Activated CD8-positive, alpha-beta T cell treated with anti-CD3 and anti-CD28 coated beads for 36 hours (primary cell): ENCODE data around the gene TM6SF1. TPM values are rescaled to one million over a fixed set of nuclear protein-coding genes. Genes with fewer than 3 reads are reported as not detected.

Experiments
- ATAC-seq: fragments of 200-7000 bp; cut with Tn5 transposase; one replicate; pipeline ENCODE4 v1.10.0; 2021; ENCODE audit warnings: mild to moderate bottlenecking, moderate library complexity
- CTCF ChIA-PET: fragments of 350-600 bp; sonication (Branson Sonifier 250); formaldehyde crosslinking; loops from one replicate; lab custom pipeline; 2021; ENCODE audit warnings: antibody characterized with exemption; lab: Charles Lee
- POLR2A ChIA-PET: fragments of 350-600 bp; sonication (Branson Sonifier 250); formaldehyde crosslinking; loops from one replicate; lab custom pipeline; 2021; ENCODE audit warnings: antibody characterized with exemption; lab: Charles Lee
- DNase-seq: peaks from one replicate; pipeline ENCODE4 v3.0.0-alpha.2; 2020
- H3K27ac Mint-ChIP-seq: one replicate; pipeline ENCODE4 v1.8.0; 2021; ENCODE audit warnings: mild to moderate bottlenecking, mixed read lengths
- H3K27me3 Mint-ChIP-seq: one replicate; pipeline ENCODE4 v1.8.0; 2021; ENCODE audit warnings: mixed read lengths
- H3K36me3 Mint-ChIP-seq: one replicate; pipeline ENCODE4 v1.8.0; 2021; ENCODE audit warnings: low read depth, mixed read lengths
- H3K4me1 Mint-ChIP-seq: one replicate; pipeline ENCODE4 v1.8.0; 2021; ENCODE audit warnings: low read depth, mixed read lengths
- H3K4me3 Mint-ChIP-seq: one replicate; pipeline ENCODE4 v1.8.0; 2021; ENCODE audit warnings: mild to moderate bottlenecking, moderate library complexity, mixed read lengths
- H3K9me3 Mint-ChIP-seq: one replicate; pipeline ENCODE4 v1.8.0; 2021; ENCODE audit warnings: mixed read lengths
- CTCF ChIP-seq: fragments of 200-600 bp; IDR thresholded peaks from one replicate; pipeline ENCODE4 v1.8.0; 2022; ENCODE audit warnings: antibody characterized with exemption, mild to moderate bottlenecking
- intact Hi-C: fragments of 100-400 bp; cut with micrococcal nuclease; formaldehyde crosslinking; loops from one replicate; pipeline ENCODE4 v1.10.0; 2022
- total RNA-seq, 2 experiments: library from RNA; stranded (reverse); gene quantifications; one replicate each; pipeline ENCODE4 v1.2.3, GENCODE V29; 2021

TM6SF1 gene
- total RNA-seq, 2 experiments from 2014 or later = 5.6 TPM

GRCh38 chr15:83104141-83104540, 3.3 kb upstream of the TM6SF1 start:
- no peaks in the 10 kb centered on the region for H3K36me3 Mint-ChIP-seq
- H3K4me1 Mint-ChIP-seq = peaks cover 17% of the 10 kb centered on the region
- ATAC-seq (no peak), DNase-seq (no peak)
- CTCF ChIA-PET = no interaction called here
- intact Hi-C loops = no loop called here
- no peak overlapping the region for H3K4me3 Mint-ChIP-seq
- no peak for TF ChIP-seq CTCF
- POLR2A ChIA-PET = no interaction called here
- no peaks in the 10 kb centered on the region for H3K9me3 Mint-ChIP-seq
- peaks cover 44% of the 10 kb centered on the region for H3K27me3 Mint-ChIP-seq
- no peak overlapping the region for H3K27ac Mint-ChIP-seq

DNA sequence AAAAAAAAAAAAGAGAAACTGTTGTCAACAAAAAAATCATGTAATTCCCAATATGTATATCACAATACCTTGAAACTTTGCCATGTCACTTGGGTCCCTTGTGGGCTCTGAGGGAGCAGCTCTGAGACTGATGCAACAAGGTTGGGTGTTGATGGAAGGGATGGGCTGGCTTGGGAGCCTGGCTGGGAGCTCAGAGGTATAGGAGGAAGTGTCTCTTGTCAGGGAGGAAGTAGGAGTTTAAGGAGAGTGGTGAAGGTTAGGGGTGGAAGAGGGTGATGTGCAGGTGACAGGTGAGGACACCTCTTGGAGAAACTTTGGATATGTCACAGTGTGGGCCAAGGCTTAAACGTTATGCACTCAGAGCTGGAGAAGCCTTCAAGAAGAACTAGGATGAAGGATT, 2.0 kb upstream of the TM6SF1 start:
- POLR2A ChIA-PET = interaction anchor here (0.6 kb wide), 1 partner anchor 54 kb away, joined by 3 read pairs; no protein-coding TSS in a partner anchor
- Mint-ChIP-seq H3K27me3 (peaks cover 52% of the 10 kb centered on the region), H3K9me3 (no peaks in the 10 kb centered on the region), H3K4me1 (peaks cover 17% of the 10 kb centered on the region), H3K36me3 (no peaks in the 10 kb centered on the region), H3K4me3 (no peak overlapping the region), H3K27ac (no peak overlapping the region)
- intact Hi-C loops = no loop called here
- ATAC-seq (no peak), DNase-seq (no peak)
- CTCF ChIA-PET = no interaction called here
- no peak for TF ChIP-seq CTCF

- DNase-seq (no peak), ATAC-seq (no peak)
- Mint-ChIP-seq H3K36me3 (no peaks in the 10 kb centered on the region), H3K4me1 (peaks cover 17% of the 10 kb centered on the region), H3K9me3 (no peaks in the 10 kb centered on the region), H3K4me3 (peak overlapping the region; percentile 81), H3K27me3 (peaks cover 48% of the 10 kb centered on the region), H3K27ac (peak overlapping the region; percentile 68)
- no peak for TF ChIP-seq CTCF
- intact Hi-C loops = no loop called here
- CTCF ChIA-PET = interaction anchor here (1.5 to 2.0 kb wide), 2 partner anchors 97 to 139 kb away, joined by 3 to 7 read pairs; partner anchors contain the start of gene C15orf40
- POLR2A ChIA-PET = interaction anchor here (0.8 to 1.3 kb wide), 3 partner anchors 41 to 94 kb away, joined by 3 to 5 read pairs (median 3); partner anchors contain the start of gene BTBD1
Observed at GRCh38 chr15:83107841-83108181, 366 bp downstream of the TM6SF1 start.

DNA sequence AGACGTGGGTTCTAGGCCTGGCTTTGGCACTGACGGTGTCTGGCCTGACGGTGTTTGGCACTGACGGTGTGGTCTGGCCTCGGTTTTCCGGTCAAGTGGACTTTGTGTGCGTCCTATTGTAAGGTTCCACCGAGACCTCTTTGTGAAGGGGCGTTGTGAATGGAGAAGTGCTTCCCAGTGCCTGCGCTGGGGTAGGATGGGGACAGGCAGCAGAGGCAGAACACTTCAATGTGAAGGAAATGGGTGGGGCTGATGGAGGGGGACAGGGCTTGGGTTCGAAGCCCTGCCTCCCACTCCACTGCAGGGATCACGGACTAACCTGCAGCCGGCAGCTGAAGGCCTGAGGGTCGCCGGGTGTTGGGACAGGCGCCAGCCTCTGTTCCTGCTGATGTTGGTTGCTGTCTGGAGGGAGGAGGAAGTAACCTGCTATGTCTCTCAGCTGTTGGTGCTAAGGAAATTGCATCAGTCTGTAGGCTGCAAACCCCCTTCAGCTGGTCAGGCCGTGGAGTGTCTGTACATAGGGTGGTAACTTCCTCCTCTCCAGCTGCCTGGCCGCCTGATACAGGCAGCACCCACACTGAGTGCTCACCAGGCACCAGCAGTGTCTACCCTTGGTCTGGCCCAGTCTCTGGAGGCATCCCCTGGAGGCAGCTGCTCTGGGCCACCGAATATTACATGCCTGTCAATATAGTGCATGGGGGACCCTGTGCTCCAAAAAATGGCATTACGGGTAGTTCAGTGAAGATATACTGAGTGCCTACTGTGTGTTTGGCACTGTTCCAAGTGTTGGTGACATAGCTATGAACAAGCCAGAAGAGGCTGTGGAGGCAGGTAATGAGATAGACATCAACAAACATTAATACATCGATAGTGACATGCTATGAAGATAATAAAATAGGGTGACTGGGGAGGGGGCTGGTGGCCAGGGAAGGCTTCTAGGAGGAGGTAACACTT, 1.1 kb downstream of the TM6SF1 start:
- Mint-ChIP-seq H3K36me3 (no peaks in the 10 kb centered on the region), H3K27ac (peak overlapping the region; percentile 68), H3K4me3 (peak overlapping the region; percentile 81), H3K9me3 (no peaks in the 10 kb centered on the region), H3K27me3 (peaks cover 48% of the 10 kb centered on the region), H3K4me1 (peaks cover 17% of the 10 kb centered on the region)
- intact Hi-C loops = no loop called here
- peak; percentile 76 for ATAC-seq
- ChIA-PET POLR2A (interaction anchor here (0.6 to 1.3 kb wide), 2 partner anchors 26 to 94 kb away, joined by 3 read pairs; no protein-coding TSS in a partner anchor), CTCF (interaction anchor here (1.5 to 2.0 kb wide), 2 partner anchors 98 to 139 kb away, joined by 3 to 7 read pairs; partner anchors contain the start of gene C15orf40)
- no peak for TF ChIP-seq CTCF
- peak; percentile 59 for DNase-seq

GRCh38 chr15:83109532-83109931, 2.1 kb downstream of the TM6SF1 start:
- H3K27ac Mint-ChIP-seq = no peak overlapping the region
- DNase-seq = no peak
- no peaks in the 10 kb centered on the region for H3K9me3 Mint-ChIP-seq
- H3K4me3 Mint-ChIP-seq = no peak overlapping the region
- TF ChIP-seq CTCF = no peak
- H3K4me1 Mint-ChIP-seq = peaks cover 17% of the 10 kb centered on the region
- CTCF ChIA-PET = interaction anchor here (1.5 to 2.0 kb wide), 2 partner anchors 99 to 138 kb away, joined by 3 to 7 read pairs; partner anchors contain the start of gene C15orf40
- intact Hi-C loops = no loop called here
- peaks cover 41% of the 10 kb centered on the region for H3K27me3 Mint-ChIP-seq
- no peaks in the 10 kb centered on the region for H3K36me3 Mint-ChIP-seq
- POLR2A ChIA-PET = no interaction called here
- ATAC-seq = no peak
